PC-3 (cell line): ENCODE data around the gene DMD. TPM values are rescaled to one million over a fixed set of nuclear protein-coding genes. Genes with fewer than 3 reads are reported as not detected.

ENCODE experiments used
- ATAC-seq: fragments of 200-7000 bp; cut with Tn5 transposase; 2 replicates; pipeline ENCODE4 v1.9.1; 2020; ENCODE audit warnings: mild to moderate bottlenecking, moderate library complexity
- BruUV-seq: library from RNA; stranded (reverse); fragments of 400-500 nt; replicated peaks from 2 replicates; lab custom pipeline; 2021; lab: Mats Ljungman, UMichigan
- CTCF ChIA-PET: fragments of 300-600 bp; sonication (Branson Sonifier 250); formaldehyde crosslinking; loops from one replicate; lab custom pipeline; 2022; ENCODE audit warnings: antibody characterized with exemption; lab: Charles Lee
- POLR2A ChIA-PET: fragments of 300-600 bp; sonication (Branson Sonifier 250); formaldehyde crosslinking; loops from one replicate; lab custom pipeline; 2022; ENCODE audit warnings: antibody characterized with exemption; ENCODE audit not compliant: unreplicated experiment; lab: Charles Lee
- DNase-seq: peaks from one replicate; pipeline ENCODE4 v3.0.0-alpha.2; 2015
- H2AFZ ChIP-seq: fragments of 300-600 bp; sonication (generic); 2 replicates; pipeline ENCODE4 v1.6.0; 2016; ENCODE audit warnings: antibody characterized with exemption, low read length
- H3F3A ChIP-seq: fragments of 300-600 bp; sonication (generic); one replicate; pipeline ENCODE4 v1.6.0; 2017; ENCODE audit warnings: antibody characterized with exemption, low read length, control low read depth, mild to moderate bottlenecking; ENCODE audit not compliant: unreplicated experiment
- H3K27ac ChIP-seq: fragments of 300-600 bp; sonication (generic); 2 replicates; pipeline ENCODE4 v1.5.1; 2016; ENCODE audit warnings: mild to moderate bottlenecking, low read length
- H3K27me3 ChIP-seq: fragments of 300-600 bp; sonication (generic); 2 replicates; pipeline ENCODE4 v1.6.1; 2016; ENCODE audit warnings: low read length, mixed read lengths
- H3K36me3 ChIP-seq: fragments of 300-600 bp; sonication (generic); 2 replicates; pipeline ENCODE4 v1.6.1; 2016; ENCODE audit warnings: low read depth, mixed run types, low read length, mixed read lengths
- H3K4me1 ChIP-seq: fragments of 300-600 bp; sonication (generic); 2 replicates; pipeline ENCODE4 v1.5.1; 2016; ENCODE audit warnings: low read length; ENCODE audit not compliant: insufficient read depth
- H3K4me2 ChIP-seq: fragments of 300-600 bp; sonication (generic); 2 replicates; pipeline ENCODE4 v1.6.0; 2016; ENCODE audit warnings: low read length
- H3K4me3 ChIP-seq: fragments of 300-600 bp; sonication (generic); 2 replicates; pipeline ENCODE4 v1.5.1; 2016; ENCODE audit warnings: mild to moderate bottlenecking, low read length, mixed read lengths
- H3K79me2 ChIP-seq: fragments of 300-600 bp; sonication (generic); 2 replicates; pipeline ENCODE4 v1.6.1; 2017; ENCODE audit warnings: low read length, mixed read lengths
- H3K9ac ChIP-seq: fragments of 300-600 bp; sonication (generic); 2 replicates; pipeline ENCODE4 v1.6.0; 2016; ENCODE audit warnings: mild to moderate bottlenecking, low read length
- H3K9me2 ChIP-seq: fragments of 300-600 bp; sonication (generic); replicated peaks from 2 replicates; pipeline ENCODE4 v1.6.1; 2016; ENCODE audit warnings: mixed run types, low read length, mixed read lengths
- H3K9me3 ChIP-seq: fragments of 300-600 bp; sonication (generic); 2 replicates; pipeline ENCODE4 v1.6.1; 2016; ENCODE audit warnings: low read length, mixed read lengths
- H4K20me1 ChIP-seq: fragments of 300-600 bp; sonication (generic); 2 replicates; pipeline ENCODE4 v1.6.1; 2016; ENCODE audit warnings: low read length, mixed read lengths
- EZH2 ChIP-seq: fragments of 300-600 bp; sonication (generic); IDR thresholded peaks from one replicate; pipeline ENCODE4 v1.6.1; 2017; ENCODE audit warnings: antibody characterized with exemption, mild to moderate bottlenecking, low read length; ENCODE audit not compliant: unreplicated experiment
- EZH2phosphoT487 ChIP-seq: fragments of 300-600 bp; sonication (generic); IDR thresholded peaks from 2 replicates; pipeline ENCODE4 v1.6.1; 2018; ENCODE audit warnings: mild to moderate bottlenecking, antibody characterized with exemption, low read length, borderline replicate concordance
- intact Hi-C: fragments of 100-400 bp; cut with micrococcal nuclease; formaldehyde crosslinking; loops from 2 replicates; pipeline ENCODE4 v1.9.0; 2023
- total RNA-seq: library from RNA; depleted of rRNA; stranded (reverse); fragments of >200 nt; gene quantifications from 2 replicates; pipeline ENCODE4 v1.2.3, GENCODE V29; 2014
- TF ChIP-seq, protein P1 (sequence below): fragments of 300-600 bp; sonication (generic); conservative IDR thresholded peaks from 2 replicates; pipeline ENCODE4 v1.5.1; 2017; ENCODE audit warnings: antibody characterized with exemption, low read depth, mild to moderate bottlenecking, low read length

Gene DMD
- total RNA-seq, 1 experiment from 2014 or later: not detected

- no peak overlapping the region for H3K4me2 ChIP-seq
- no TSS peak for BruUV-seq
- peak; percentile 51 for DNase-seq
- no peaks in the 10 kb centered on the region for H3K4me1 ChIP-seq
- H3F3A ChIP-seq: no peaks in the 10 kb centered on the region
- no peak overlapping the region for H3K27ac ChIP-seq
- ATAC-seq: no peak
- H3K4me3 ChIP-seq: no peak overlapping the region
- TF ChIP-seq EZH2phosphoT487 (no peak), EZH2 (no peak)
- TF ChIP-seq, protein P1, sequence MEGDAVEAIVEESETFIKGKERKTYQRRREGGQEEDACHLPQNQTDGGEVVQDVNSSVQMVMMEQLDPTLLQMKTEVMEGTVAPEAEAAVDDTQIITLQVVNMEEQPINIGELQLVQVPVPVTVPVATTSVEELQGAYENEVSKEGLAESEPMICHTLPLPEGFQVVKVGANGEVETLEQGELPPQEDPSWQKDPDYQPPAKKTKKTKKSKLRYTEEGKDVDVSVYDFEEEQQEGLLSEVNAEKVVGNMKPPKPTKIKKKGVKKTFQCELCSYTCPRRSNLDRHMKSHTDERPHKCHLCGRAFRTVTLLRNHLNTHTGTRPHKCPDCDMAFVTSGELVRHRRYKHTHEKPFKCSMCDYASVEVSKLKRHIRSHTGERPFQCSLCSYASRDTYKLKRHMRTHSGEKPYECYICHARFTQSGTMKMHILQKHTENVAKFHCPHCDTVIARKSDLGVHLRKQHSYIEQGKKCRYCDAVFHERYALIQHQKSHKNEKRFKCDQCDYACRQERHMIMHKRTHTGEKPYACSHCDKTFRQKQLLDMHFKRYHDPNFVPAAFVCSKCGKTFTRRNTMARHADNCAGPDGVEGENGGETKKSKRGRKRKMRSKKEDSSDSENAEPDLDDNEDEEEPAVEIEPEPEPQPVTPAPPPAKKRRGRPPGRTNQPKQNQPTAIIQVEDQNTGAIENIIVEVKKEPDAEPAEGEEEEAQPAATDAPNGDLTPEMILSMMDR: peak; percentile 48
- no peaks in the 10 kb centered on the region for H3K27me3 ChIP-seq
- H3K36me3 ChIP-seq: no peaks in the 10 kb centered on the region
- no peaks in the 10 kb centered on the region for H3K9me2 ChIP-seq
- H4K20me1 ChIP-seq: no peaks in the 10 kb centered on the region
- H2AFZ ChIP-seq: no peak overlapping the region
- ChIA-PET POLR2A (no interaction called here), CTCF (no interaction called here)
- intact Hi-C loops: no loop called here
- no peak overlapping the region for H3K9ac ChIP-seq
- no peaks in the 10 kb centered on the region for H3K9me3 ChIP-seq
- no peaks in the 10 kb centered on the region for H3K79me2 ChIP-seq
These were observed 1787.7 kb downstream of the DMD start for GRCh38 chrX:31423609-31424189.

DNA sequence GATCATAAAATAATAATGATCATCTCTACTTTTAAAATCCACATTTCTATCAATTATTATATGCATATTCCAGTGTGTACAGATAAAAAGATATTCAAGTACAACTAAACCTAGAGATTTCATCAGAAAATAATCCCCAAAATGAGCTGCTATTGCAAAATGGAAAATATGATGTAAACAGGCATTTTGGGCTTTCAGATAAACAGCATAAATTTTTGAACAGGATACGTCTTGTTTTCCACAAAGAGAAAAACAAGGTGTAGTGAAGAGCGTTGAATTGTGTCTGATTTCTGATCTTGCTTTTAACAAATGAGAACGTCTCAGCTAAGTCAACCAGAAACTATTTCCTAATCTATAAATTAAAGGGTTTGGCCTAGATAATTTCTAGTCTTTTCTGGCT lies 1789.9 kb downstream of the DMD start:
- Histone ChIP-seq H3K27me3 (no peaks in the 10 kb centered on the region), H3K4me1 (no peaks in the 10 kb centered on the region), H2AFZ (no peak overlapping the region), H3K9me3 (no peaks in the 10 kb centered on the region), H3K79me2 (no peaks in the 10 kb centered on the region), H3K4me3 (no peak overlapping the region), H3K9ac (no peak overlapping the region), H3K9me2 (no peaks in the 10 kb centered on the region), H3K27ac (no peak overlapping the region), H3F3A (no peaks in the 10 kb centered on the region), H3K36me3 (no peaks in the 10 kb centered on the region), H4K20me1 (no peaks in the 10 kb centered on the region), H3K4me2 (no peak overlapping the region)
- no peak for TF ChIP-seq EZH2phosphoT487
- TF ChIP-seq EZH2: no peak
- TF ChIP-seq, protein P1: no peak
- intact Hi-C loops: no loop called here
- no TSS peak for BruUV-seq
- ATAC-seq: no peak
- CTCF ChIA-PET: no interaction called here
- POLR2A ChIA-PET: no interaction called here
- DNase-seq: no peak

- no TSS peak for BruUV-seq
- ATAC-seq (no peak), DNase-seq (no peak)
- H3K27me3 ChIP-seq: no peaks in the 10 kb centered on the region
- CTCF ChIA-PET: no interaction called here
- H3K9me3 ChIP-seq: no peaks in the 10 kb centered on the region
- intact Hi-C loops: no loop called here
- TF ChIP-seq, protein P1: no peak
- no peaks in the 10 kb centered on the region for H4K20me1 ChIP-seq
- no peak overlapping the region for H3K9ac ChIP-seq
- no peaks in the 10 kb centered on the region for H3K79me2 ChIP-seq
- H3K9me2 ChIP-seq: no peaks in the 10 kb centered on the region
- H3K27ac ChIP-seq: no peak overlapping the region
- no peak overlapping the region for H3K4me2 ChIP-seq
- H3K4me1 ChIP-seq: no peaks in the 10 kb centered on the region
- H3K36me3 ChIP-seq: no peaks in the 10 kb centered on the region
- POLR2A ChIA-PET: no interaction called here
- H3F3A ChIP-seq: no peaks in the 10 kb centered on the region
- H3K4me3 ChIP-seq: no peak overlapping the region
- no peak overlapping the region for H2AFZ ChIP-seq
These were observed 1790.6 kb downstream of the DMD start for GRCh38 chrX:31420711-31421151.
